Pancreas (tissue), 10 donors: ENCODE results near the gene INPP5A. TPM values are rescaled to one million over a fixed set of nuclear protein-coding genes. Genes with fewer than 3 reads are reported as not detected.

Experiments
- ATAC-seq, 4 donors: fragments of 200-7000 bp; cut with Tn5 transposase; one replicate each; pipeline versions ENCODE4 v1.8.0 to v1.9.1; 2020; ENCODE audit warnings: mild to moderate bottlenecking in 4 of 4, moderate library complexity in 4 of 4
- DNase-seq, 6 donors: peaks; one replicate each; pipeline ENCODE4 v3.0.0-alpha.2; 2020
- FAIRE-seq: peaks from 2 replicates; lab custom pipeline; 2012; peaks lifted over from hg19 to GRCh38; lab: Jason Lieb, UNC
- H3K27ac ChIP-seq, 4 donors: fragments of 200-600 bp; sonication (generic); 1 replicate in 3 of 4; 2 replicates in 1 of 4; pipeline versions ENCODE4 v1.5.0 to v1.8.0; 2020
- H3K27me3 ChIP-seq, 4 donors: fragments of 200-600 bp; one replicate each; pipeline ENCODE4 v1.8.0; 2021
- H3K36me3 ChIP-seq, 3 donors: fragments of 200-600 bp; sonication (generic) in 1 of 3; one replicate each; pipeline versions ENCODE4 v1.5.0 to v1.8.0; 2020 to 2021
- H3K4me1 ChIP-seq, 3 donors: fragments of 200-600 bp; one replicate each; pipeline ENCODE4 v1.8.0; 2021
- H3K4me3 ChIP-seq, 4 donors: fragments of 200-600 bp; sonication (generic) in 2 of 4; one replicate each; pipeline versions ENCODE4 v1.5.0 to v1.8.0; 2020 to 2021
- H3K9me3 ChIP-seq, 4 donors: fragments of 200-600 bp; one replicate each; pipeline ENCODE4 v1.8.0; 2021
- WGBS, 2 donors: extraction: QIAGEN DNeasy Blood & Tissue Kit; methylation state at CpG; one replicate each; pipeline ENCODE4 v1.1.7; 2013; 5-methylcytosine and 5-hydroxymethylcytosine counted together
- intact Hi-C, 3 donors: fragments of 100-400 bp; cut with DNase I; formaldehyde crosslinking; loops; one replicate each; pipeline versions ENCODE4 v1.11.1 to v1.14.2; 2022
- polyA plus RNA-seq, 2 donors: library from polyadenylated mRNA; stranded (reverse); fragments of 200-250 nt; gene quantifications; one replicate each; pipeline ENCODE4 v1.2.3, GENCODE V29; 2013
- total RNA-seq, 6 donors: library from RNA; stranded (reverse); fragmentation: NEBNext Ultra II Directional in 4 of 6; extraction: Animal tissue kit (Norgen Biotek cat#: 25700) in 4 of 6; gene quantifications; one replicate each; pipeline versions ENCODE4 v1.2.1 to v1.2.4, GENCODE V29; 2021 to 2023
- TF ChIP-seq, protein P1 (sequence below), 4 donors: fragments of 200-600 bp; sonication (generic) in 3 of 4; IDR thresholded peaks; one replicate each; pipeline versions ENCODE4 v1.5.0 to v1.8.0; 2021; ENCODE audit warnings: antibody characterized with exemption in 4 of 4
- donor health status: healthy with polysubstance abuse.
- donor health status: DM: no; HTN: no; CAD: no; lungs with moderate emphysema.
- donor health status: DM: no; HTN: no; CAD: no.
- donor health status: control.
- donor health status: control.
- donor health status: Bipolar disorder and iron deficiency.
- donor health status: DM: yes; HTN: yes; CAD: no.
- donor health status: DM: no; HTN: no; CAD: no.
- donor health status: DM: no; HTN: no; CAD: no.
- donor health status: DM: yes; HTN: yes; CAD: no.

The INPP5A gene
- total and polyA plus RNA-seq, 8 donors = 5.9 to 15.6 (median 11.3) TPM

GRCh38 chr10:132617737-132618052, 80.1 kb downstream of the INPP5A start:
- Histone ChIP-seq H3K36me3 (no peaks in the 10 kb centered on the region), H3K4me3 (no peak overlapping the region), H3K4me1 (no peaks in the 10 kb centered on the region), H3K9me3 (no peaks in the 10 kb centered on the region), H3K27ac (no peak overlapping the region), H3K27me3 (no peaks in the 10 kb centered on the region)
- ATAC-seq (no peak), DNase-seq (no peak), FAIRE-seq (no peak)
- intact Hi-C loops = no loop called here
- WGBS, 2 donors = 96 to 98% methylated on average over 2 of the region's 2 CpGs
- TF ChIP-seq, protein P1, sequence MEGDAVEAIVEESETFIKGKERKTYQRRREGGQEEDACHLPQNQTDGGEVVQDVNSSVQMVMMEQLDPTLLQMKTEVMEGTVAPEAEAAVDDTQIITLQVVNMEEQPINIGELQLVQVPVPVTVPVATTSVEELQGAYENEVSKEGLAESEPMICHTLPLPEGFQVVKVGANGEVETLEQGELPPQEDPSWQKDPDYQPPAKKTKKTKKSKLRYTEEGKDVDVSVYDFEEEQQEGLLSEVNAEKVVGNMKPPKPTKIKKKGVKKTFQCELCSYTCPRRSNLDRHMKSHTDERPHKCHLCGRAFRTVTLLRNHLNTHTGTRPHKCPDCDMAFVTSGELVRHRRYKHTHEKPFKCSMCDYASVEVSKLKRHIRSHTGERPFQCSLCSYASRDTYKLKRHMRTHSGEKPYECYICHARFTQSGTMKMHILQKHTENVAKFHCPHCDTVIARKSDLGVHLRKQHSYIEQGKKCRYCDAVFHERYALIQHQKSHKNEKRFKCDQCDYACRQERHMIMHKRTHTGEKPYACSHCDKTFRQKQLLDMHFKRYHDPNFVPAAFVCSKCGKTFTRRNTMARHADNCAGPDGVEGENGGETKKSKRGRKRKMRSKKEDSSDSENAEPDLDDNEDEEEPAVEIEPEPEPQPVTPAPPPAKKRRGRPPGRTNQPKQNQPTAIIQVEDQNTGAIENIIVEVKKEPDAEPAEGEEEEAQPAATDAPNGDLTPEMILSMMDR (IDR thresholded peaks at IDR 0.05) = no peak

GRCh38 chr10:132618158-132618919, 80.8 kb downstream of the INPP5A start:
- Histone ChIP-seq H3K36me3 (no peaks in the 10 kb centered on the region), H3K4me1 (no peaks in the 10 kb centered on the region), H3K27ac (no peak overlapping the region), H3K4me3 (no peak overlapping the region), H3K27me3 (no peaks in the 10 kb centered on the region), H3K9me3 (no peaks in the 10 kb centered on the region)
- ATAC-seq (no peak), DNase-seq (no peak), FAIRE-seq (no peak)
- intact Hi-C loops = no loop called here
- whole genome bisulfite sequencing, 2 donors = 84 to 93% methylated on average over 6 of the region's 6 CpGs
- TF ChIP-seq, protein P1 (IDR thresholded peaks at IDR 0.05) = no peak

DNA sequence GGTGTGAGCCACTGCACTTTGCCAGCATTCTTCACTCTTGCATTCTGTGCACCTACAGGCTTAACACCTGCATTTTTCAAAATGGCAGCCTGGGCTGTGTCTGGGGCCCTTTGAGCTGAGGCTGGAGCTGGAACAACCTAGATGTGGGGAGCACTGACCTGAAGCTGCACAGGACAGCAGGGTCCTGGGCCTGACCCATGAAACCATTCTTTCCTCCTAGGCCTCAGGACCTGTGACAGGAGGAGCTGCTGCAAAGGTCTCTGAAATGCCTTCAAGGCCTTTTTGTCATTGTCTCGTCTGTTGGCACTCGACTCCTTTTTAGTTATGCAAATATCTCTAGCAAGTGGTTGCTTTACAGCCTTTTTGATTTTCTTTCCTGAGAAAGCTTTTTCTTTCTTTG, 82.3 kb downstream of the INPP5A start:
- TF ChIP-seq, protein P1 (IDR thresholded peaks at IDR 0.05) = no peak
- ATAC-seq (no peak), DNase-seq (no peak), FAIRE-seq (no peak)
- H3K27me3 ChIP-seq = no peaks in the 10 kb centered on the region
- WGBS, 2 donors = 95 to 98% methylated on average over 2 of the region's 2 CpGs
- no peak overlapping the region for H3K4me3 ChIP-seq
- H3K4me1 ChIP-seq = no peaks in the 10 kb centered on the region
- no peak overlapping the region for H3K27ac ChIP-seq
- H3K9me3 ChIP-seq = no peaks in the 10 kb centered on the region
- no peaks in the 10 kb centered on the region for H3K36me3 ChIP-seq
- intact Hi-C loops = no loop called here

DNA sequence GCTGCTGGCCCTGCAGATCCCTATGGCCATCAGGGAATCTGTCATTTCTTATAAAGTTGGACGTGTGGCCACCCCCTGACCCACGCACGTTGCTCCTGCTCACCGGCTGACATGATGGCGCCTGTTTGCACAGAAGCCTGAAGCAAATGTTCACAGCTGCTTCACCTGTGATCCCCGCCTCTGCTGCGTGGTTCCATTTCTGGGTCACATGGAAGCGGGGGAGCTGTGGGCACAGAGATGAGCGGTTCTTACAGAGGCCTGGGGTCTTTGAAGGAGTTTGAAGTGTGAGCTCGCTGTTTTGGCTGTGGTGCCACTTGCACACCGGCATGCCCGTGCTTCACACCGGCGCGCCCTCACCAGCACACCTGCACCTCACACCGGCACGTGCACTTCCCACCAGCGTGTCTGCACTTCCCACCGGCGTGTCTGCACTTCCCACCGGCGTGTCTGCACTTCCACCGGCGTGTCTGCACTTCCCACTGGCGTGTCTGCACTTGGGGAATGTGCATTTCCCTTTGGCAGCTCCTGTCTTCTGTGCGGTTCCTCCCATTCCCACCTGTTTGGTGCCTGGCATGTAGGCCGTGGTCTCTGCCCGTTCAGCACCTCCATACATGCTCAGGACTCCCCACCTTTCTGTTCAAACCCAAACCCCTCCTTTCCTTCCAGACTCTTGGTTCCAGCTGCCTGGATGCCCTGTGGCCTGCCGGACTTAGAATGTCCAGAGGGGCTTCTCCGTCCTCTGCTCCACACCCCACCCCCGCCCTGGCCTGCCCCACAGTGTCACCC, 86.7 kb downstream of the INPP5A start:
- TF ChIP-seq, protein P1 (IDR thresholded peaks at IDR 0.05) = no peak
- H3K9me3 ChIP-seq = no peaks in the 10 kb centered on the region
- no peak overlapping the region for H3K27ac ChIP-seq
- FAIRE-seq = no peak
- H3K4me3 ChIP-seq = no peak overlapping the region
- 89 to 94% methylated on average over 31 of the region's 31 CpGs for WGBS, 2 donors
- peak in 3 of 6 donors; percentile 7 to 39 (median 17) for DNase-seq
- H3K4me1 ChIP-seq = peaks cover 8 to 9% (median 8%) of the 10 kb centered on the region in 3 donors
- no peaks in the 10 kb centered on the region for H3K27me3 ChIP-seq
- no peak for ATAC-seq
- no peaks in the 10 kb centered on the region for H3K36me3 ChIP-seq
- intact Hi-C loops = no loop called here
